LNCAP (cell line): ENCODE measurements around the gene GGN.

Experiments used
- CTCF ChIP-seq: fragments of 450-650 bp; IDR thresholded peaks from 2 replicates; pipeline ENCODE4 v1.5.1; 2017; ENCODE audit warnings: mild to moderate bottlenecking

Gene GGN

GRCh38 chr19:38402967-38403674 lies 15.3 kb upstream of the GGN start, which contains the start of gene FAM98C:
Gene FAM98C (plus strand): TSS chr19:38403093. CDS start chr19:38403154, 61 bp downstream.
- TF ChIP-seq CTCF, result peak; percentile 93

- no peak for TF ChIP-seq CTCF
Measured at GRCh38 chr19:38402623-38402966, 14.8 kb upstream of the GGN start.

DNA sequence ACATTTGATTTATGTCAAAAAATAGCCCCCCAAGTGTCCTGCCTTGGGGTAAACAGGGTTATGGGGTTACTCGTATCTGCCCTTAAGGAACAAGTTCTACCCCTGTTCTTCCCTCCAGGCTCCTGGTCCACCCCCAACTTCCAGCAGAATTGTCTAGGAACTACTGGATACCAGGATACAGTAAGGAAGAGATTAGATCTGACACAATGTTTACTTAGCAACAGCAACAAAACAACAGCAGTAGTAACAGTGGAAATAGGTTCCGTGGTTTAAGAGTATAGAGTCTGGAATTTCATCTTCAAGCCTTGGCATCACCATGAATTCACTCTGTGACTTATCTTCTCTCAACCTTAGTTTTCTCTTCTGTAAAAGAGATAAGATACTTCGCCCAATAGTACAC lies 13.3 kb upstream of the GGN start:
- no peak for TF ChIP-seq CTCF

GRCh38 chr19:38400361-38400760 lies 12.5 kb upstream of the GGN start:
- TF ChIP-seq CTCF, result no peak

DNA sequence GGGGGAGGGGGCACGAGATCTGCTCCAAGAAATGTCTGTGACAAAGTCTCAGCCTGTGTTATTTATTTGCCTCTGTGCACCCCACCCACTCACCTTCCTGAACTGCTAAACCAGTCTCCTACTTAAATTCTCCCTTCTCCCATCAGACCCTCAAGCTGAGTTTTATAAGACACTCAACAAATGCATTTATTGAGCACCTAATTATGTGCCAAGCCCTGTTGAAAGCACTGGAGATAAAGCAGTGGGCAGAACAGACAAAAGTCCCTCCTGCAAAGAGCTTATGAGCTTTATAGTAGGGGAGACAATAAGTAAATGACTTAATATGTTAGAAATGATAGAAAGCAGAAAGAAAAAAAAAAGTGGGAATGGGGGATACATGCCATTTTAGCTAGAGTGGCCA lies 11.7 kb upstream of the GGN start:
- no peak for TF ChIP-seq CTCF

- no peak for TF ChIP-seq CTCF
Measured at GRCh38 chr19:38399081-38399480, 11.2 kb upstream of the GGN start.

DNA sequence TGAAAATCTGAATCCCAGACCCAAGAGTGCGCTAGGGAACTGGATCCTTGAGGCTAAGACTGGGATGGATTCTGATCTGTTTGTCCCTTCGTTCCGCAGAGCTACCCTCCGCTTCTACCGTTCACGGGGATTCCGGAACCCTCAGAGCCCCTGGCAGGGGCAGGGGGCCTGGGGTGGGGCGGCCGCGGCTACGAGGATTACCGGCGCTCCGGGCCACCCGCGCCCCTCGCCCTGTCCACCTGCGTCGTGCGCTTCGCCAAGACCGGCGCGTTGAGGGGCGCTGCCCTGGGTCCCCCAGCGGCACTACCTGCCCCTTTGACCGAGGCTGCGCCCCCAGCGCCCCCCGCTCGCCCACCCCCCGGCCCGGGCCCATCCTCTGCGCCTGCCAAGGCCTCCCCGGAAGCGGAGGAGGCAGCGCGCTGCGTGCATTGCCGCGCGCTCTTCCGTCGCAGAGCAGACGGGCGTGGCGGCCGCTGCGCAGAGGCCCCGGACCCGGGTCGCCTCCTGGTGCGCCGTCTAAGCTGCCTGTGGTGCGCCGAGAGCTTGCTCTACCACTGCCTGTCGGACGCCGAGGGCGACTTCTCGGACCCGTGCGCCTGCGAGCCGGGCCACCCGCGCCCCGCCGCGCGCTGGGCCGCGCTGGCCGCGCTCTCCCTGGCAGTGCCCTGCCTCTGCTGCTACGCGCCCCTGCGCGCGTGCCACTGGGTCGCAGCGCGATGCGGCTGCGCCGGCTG lies 7.7 kb upstream of the GGN start:
- TF ChIP-seq CTCF, result no peak
